ENCODE results near the gene HSPB7.

- TF ChIP-seq CTCF (IDR thresholded peaks at IDR 0.05; ENCODE audit: low read length) (no peak), EZH2 (IDR thresholded peaks at IDR 0.05; ENCODE audit: borderline replicate concordance, low read length) (no peak)
These were observed 5.1 kb downstream of the HSPB7 start for GRCh38 chr1:16012590-16013219.

Measured in OCI-LY1 (cell line).